SJCRH30 (cell line): ENCODE data around the gene KRTAP10-3. TPM values are rescaled to one million over a fixed set of nuclear protein-coding genes. Genes with fewer than 3 reads are reported as not detected.
"Not testable (repeated sequence)": the region's sequence is repeated elsewhere in the genome, so short reads cannot be mapped to it uniquely, and the experiment has no call there.

ENCODE experiments used
- DNase-seq, 2 experiments: peaks; one replicate each; pipeline ENCODE4 v3.0.0-alpha.2; 2015 to 2020
- H3K27ac ChIP-seq: fragments of 250-450 bp; sonication (Bioruptor Pico); 2 replicates; pipeline ENCODE4 v1.5.1; 2020; ENCODE audit warnings: mild to moderate bottlenecking, moderate library complexity
- H3K27me3 ChIP-seq: fragments of 250-450 bp; sonication (Bioruptor Pico); 2 replicates; pipeline ENCODE4 v1.5.1; 2020; ENCODE audit warnings: mild to moderate bottlenecking, moderate library complexity
- H3K36me3 ChIP-seq: fragments of 250-450 bp; sonication (Bioruptor Pico); 2 replicates; pipeline ENCODE4 v1.5.1; 2020; ENCODE audit warnings: mild to moderate bottlenecking, moderate library complexity
- H3K4me1 ChIP-seq: fragments of 250-450 bp; sonication (Bioruptor Pico); 2 replicates; pipeline ENCODE4 v1.5.1; 2020; ENCODE audit warnings: mild to moderate bottlenecking, moderate library complexity
- H3K4me3 ChIP-seq: fragments of 250-450 bp; sonication (Bioruptor Pico); 2 replicates; pipeline ENCODE4 v1.5.1; 2020; ENCODE audit warnings: mild to moderate bottlenecking, moderate library complexity
- H3K9me3 ChIP-seq: fragments of 250-450 bp; sonication (Bioruptor Pico); replicated peaks from 2 replicates; pipeline ENCODE4 v1.5.1; 2020; ENCODE audit warnings: mild to moderate bottlenecking, moderate library complexity
- total RNA-seq: library from RNA; depleted of rRNA; stranded (reverse); fragments of >200 nt; shearing (Covaris generic); gene quantifications from 2 replicates; pipeline ENCODE4 v1.2.3, GENCODE V29; 2014; rRNA removed

Gene KRTAP10-3
- total RNA-seq = not detected in 2 replicates

DNA sequence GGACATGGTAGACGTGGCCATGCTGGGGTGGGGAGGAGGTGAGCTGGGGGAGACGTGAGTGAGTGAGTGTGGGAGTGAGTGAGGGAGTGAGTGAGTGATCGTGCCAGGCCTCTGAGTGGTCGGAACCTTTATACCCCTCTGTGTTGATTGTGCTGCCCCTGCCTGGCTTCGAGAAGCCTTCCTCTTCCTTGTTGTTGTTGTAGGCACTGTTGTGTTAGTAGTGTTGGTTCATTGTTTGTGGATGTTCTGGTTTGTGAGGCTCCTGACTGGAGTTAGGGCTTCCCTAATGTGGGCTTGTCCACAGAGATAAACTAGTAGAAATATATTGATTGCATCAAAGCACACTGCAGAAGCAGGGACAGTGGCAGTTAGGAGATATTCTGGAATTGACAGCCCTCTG is at the start of gene KRTAP10-3:
Gene KRTAP10-3, minus strand, starts transcription at position 101 of the 400 bp plus-strand sequence. Its CDS starts 80 bp downstream, at position 21.
- no peak within 1 kb of the TSS for H3K27ac ChIP-seq
- H3K4me1 ChIP-seq = no peaks in the 10 kb centered on the region
- no peaks in the 10 kb centered on the region for H3K9me3 ChIP-seq
- 0 out of 2 replicates have a peak, but pooled peaks cover 3% of the 10 kb centered on the region for H3K27me3 ChIP-seq
- no peak within 1 kb of the TSS for H3K4me3 ChIP-seq
- DNase-seq = no peak
- H3K36me3 ChIP-seq = no peaks in the 10 kb centered on the region

DNA sequence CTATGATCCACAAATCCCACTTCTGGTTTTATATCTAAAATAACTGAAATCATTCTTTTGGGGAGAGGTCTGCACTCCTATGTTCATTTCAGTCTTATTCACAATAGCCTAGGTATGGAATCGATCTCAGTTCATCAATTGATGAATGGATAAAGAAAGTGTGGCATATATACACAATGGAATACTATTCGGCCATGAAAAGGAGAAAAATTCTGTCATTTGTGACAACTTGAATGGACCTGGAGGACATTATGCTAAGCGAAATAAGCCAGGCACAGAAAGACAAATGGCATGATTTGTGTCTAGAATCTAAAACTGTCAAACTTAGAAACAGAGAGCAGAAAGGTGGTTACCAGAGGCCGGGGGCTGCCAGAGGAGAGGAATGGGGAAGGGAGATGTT is 47.9 kb upstream of the KRTAP10-3 start:
- Histone ChIP-seq H3K4me3 (no peak overlapping the region), H3K9me3 (no peaks in the 10 kb centered on the region; the same call in 1 of the 2 replicates), H3K27ac (no peak overlapping the region), H3K4me1 (no peaks in the 10 kb centered on the region), H3K27me3 (no peaks in the 10 kb centered on the region), H3K36me3 (no peaks in the 10 kb centered on the region)
- DNase-seq = no peak

GRCh38 chr21:44603911-44604310 is 45.3 kb upstream of the KRTAP10-3 start:
- DNase-seq = no peak
- no peaks in the 10 kb centered on the region for H3K36me3 ChIP-seq
- no peaks in the 10 kb centered on the region for H3K4me1 ChIP-seq
- H3K27ac ChIP-seq = no peak overlapping the region
- no peaks in the 10 kb centered on the region for H3K9me3 ChIP-seq
- no peaks in the 10 kb centered on the region for H3K27me3 ChIP-seq
- no peak overlapping the region for H3K4me3 ChIP-seq

DNA sequence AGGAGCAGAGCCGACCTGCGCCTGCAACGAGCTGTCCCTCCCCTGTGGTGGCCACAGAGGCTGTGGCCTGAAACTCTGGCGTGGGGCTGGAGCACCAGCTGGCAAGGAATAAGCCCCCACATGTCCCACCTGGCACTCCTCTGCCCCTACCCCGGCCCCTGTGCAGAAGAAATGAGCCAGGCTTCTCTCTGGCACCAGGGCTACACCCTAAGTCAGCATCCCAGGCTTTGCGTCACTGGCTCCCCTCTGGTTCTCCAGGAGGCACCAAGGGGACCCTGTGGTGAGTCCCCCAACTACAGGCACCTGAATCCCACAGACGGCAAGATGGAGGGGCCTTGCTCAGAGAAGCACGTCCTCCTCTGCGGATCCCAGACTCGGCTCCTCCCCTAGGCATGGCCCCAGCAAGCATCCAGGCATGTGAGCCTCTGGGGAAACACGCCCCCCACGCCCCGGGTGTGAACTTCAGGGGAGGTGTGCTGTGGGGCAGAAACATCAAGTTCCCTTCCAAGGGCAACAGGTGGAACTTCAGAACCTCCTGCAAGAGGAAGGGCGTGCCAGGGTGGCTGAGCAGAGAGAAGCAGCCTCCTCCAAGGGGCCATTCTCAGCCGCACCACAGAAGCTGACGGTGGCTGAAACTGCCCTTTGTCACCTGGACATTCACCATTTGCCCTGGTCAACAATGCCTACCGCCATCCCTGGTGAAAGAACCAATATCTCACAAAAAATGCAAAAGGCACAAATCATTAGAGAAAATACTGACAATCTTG is 44.7 kb upstream of the KRTAP10-3 start:
- no peak for DNase-seq

GRCh38 chr21:44602463-44602850 is 43.9 kb upstream of the KRTAP10-3 start:
- Histone ChIP-seq H3K36me3 (no peaks in the 10 kb centered on the region), H3K4me1 (no peaks in the 10 kb centered on the region), H3K27me3 (no peaks in the 10 kb centered on the region), H3K9me3 (no peaks in the 10 kb centered on the region), H3K4me3 (no peak overlapping the region), H3K27ac (no peak overlapping the region)
- DNase-seq = no peak

More for the DNA sequence above, 44.7 kb upstream of the KRTAP10-3 start:
- Histone ChIP-seq H3K27me3 (no peaks in the 10 kb centered on the region), H3K36me3 (no peaks in the 10 kb centered on the region), H3K4me3 (no peak overlapping the region), H3K27ac (no peak overlapping the region), H3K9me3 (no peaks in the 10 kb centered on the region), H3K4me1 (no peaks in the 10 kb centered on the region)

DNA sequence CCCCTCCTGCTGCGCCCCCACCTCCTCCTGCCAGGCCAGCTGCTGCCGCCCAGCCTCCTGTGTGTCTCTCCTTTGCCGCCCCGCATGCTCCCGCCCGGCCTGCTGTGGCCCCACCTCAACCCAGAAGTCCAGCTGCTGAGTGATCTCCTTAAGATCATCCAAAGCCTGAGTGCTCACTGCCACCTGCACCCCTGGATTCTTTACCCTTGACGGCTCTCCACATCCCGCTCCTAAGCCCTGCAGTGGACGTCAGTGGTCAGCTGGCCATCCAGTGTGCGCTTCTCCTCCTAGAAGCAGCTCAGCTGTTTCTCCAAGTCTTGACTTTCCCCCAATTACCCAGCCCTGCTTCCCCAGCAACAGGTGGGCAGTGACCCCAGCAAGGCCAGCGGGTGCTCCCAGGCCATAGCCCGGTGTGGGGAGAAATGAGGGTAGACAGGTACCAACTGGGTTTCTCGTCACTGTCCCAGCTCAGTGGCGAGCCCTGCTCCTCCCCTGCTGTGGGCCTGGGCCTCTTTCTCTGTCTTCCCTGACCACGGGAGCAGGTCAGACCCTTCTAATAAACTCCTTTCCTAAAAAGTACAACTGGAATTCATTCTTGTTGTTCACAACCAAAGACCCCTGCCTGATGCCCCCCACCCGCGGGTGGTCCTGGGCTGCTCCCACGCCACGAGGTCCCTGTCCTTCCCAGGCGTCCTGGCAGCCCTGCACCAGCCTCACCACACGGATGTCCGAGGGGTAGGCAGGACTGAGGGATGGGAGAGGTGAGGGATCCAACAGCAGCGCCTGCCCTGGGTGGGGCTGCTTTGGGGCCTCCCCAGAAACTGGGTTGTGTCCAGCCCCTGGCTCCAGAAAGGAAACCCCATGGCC is 43.2 kb upstream of the KRTAP10-3 start:
- Histone ChIP-seq H3K36me3 (no peaks in the 10 kb centered on the region), H3K27me3 (no peaks in the 10 kb centered on the region), H3K4me1 (no peaks in the 10 kb centered on the region), H3K27ac (no peak overlapping the region), H3K4me3 (no peak overlapping the region), H3K9me3 (no peaks in the 10 kb centered on the region)
- no peak for DNase-seq

DNA sequence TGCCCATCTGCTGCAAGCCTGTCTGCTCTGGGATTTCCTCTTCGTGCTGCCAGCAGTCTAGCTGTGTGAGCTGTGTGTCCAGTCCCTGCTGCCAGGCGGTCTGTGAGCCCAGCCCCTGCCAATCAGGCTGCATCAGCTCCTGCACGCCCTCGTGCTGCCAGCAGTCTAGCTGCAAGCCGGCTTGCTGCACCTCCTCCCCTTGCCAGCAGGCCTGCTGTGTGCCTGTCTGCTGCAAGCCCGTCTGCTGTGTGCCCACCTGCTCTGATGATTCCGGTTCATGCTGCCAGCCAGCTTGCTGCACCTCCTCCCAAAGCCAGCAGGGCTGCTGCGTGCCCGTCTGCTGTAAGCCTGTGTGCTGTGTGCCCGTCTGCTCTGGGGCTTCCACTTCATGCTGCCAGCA is 42.5 kb upstream of the KRTAP10-3 start:
- H3K36me3 ChIP-seq, H3K27me3 ChIP-seq: not testable (repeated sequence)

GRCh38 chr21:44600118-44600978 is 41.8 kb upstream of the KRTAP10-3 start, which contains the start of gene KRTAP10-7:
TSS of gene KRTAP10-7 (plus strand) at chr21:44600597. CDS start at chr21:44600622, 25 bp downstream.
- H3K27me3 ChIP-seq, H3K4me1 ChIP-seq, H3K9me3 ChIP-seq, DNase-seq, H3K27ac ChIP-seq, H3K36me3 ChIP-seq, H3K4me3 ChIP-seq: not testable (repeated sequence)

More for the DNA sequence above, 42.5 kb upstream of the KRTAP10-3 start:
- H3K27ac ChIP-seq, H3K9me3 ChIP-seq, H3K4me1 ChIP-seq, DNase-seq, H3K4me3 ChIP-seq: not testable (repeated sequence)

DNA sequence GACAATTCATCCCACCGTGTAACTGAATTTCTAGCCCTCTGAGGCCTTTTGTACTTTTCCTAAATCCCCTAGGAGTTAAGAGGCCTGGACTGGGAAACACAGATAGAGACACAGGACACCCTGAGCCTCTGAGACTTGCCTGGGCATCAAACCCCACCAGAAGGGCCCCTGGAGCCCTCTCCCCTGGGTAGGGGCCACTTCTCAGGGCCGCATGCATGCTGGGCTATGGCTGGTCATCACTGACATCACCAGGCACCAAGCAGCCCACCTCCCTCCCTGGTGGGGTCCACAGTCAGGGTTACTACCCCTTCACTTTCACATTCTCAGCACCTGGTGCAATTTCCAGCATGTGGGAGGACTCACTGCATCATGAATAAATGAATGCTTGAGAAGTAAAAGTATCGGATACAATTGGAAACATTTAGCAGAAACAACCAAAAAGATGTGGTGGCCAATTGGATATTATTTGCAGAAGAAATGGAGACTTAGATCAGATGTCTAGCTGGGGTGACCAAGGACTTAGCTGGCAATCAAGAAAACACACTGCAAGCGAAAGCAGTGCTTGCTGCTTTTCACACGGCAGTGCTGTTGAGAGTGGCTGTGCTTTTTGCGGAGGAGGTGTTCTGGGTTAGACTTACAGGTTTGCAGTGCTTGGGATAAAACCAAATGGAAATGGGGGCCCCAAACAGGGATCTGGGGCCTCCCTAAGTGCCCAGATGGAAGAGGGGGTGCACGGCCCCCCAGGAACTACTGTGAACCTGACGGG is 40.9 kb upstream of the KRTAP10-3 start:
- no peak overlapping the region for H3K27ac ChIP-seq
- H3K9me3 ChIP-seq = no peaks in the 10 kb centered on the region
- H3K27me3 ChIP-seq = no peaks in the 10 kb centered on the region
- no peaks in the 10 kb centered on the region for H3K4me1 ChIP-seq
- no peak overlapping the region for H3K4me3 ChIP-seq
- H3K36me3 ChIP-seq = no peaks in the 10 kb centered on the region
- DNase-seq = no peak

- H3K27me3 ChIP-seq = no peaks in the 10 kb centered on the region
- no peak overlapping the region for H3K27ac ChIP-seq
- DNase-seq = no peak
Measured at GRCh38 chr21:44598061-44598460, 39.5 kb upstream of the KRTAP10-3 start.

GRCh38 chr21:44596068-44596725 is 37.6 kb upstream of the KRTAP10-3 start:
- Histone ChIP-seq H3K27me3 (no peaks in the 10 kb centered on the region), H3K4me1 (peaks cover 6% of the 10 kb centered on the region), H3K4me3 (no peak overlapping the region), H3K9me3 (no peaks in the 10 kb centered on the region), H3K27ac (no peak overlapping the region), H3K36me3 (no peaks in the 10 kb centered on the region)
- DNase-seq = no peak

More at GRCh38 chr21:44598061-44598460, 39.5 kb upstream of the KRTAP10-3 start:
- Histone ChIP-seq H3K9me3 (no peaks in the 10 kb centered on the region), H3K36me3 (no peaks in the 10 kb centered on the region), H3K4me1 (peaks cover 6% of the 10 kb centered on the region), H3K4me3 (no peak overlapping the region)

DNA sequence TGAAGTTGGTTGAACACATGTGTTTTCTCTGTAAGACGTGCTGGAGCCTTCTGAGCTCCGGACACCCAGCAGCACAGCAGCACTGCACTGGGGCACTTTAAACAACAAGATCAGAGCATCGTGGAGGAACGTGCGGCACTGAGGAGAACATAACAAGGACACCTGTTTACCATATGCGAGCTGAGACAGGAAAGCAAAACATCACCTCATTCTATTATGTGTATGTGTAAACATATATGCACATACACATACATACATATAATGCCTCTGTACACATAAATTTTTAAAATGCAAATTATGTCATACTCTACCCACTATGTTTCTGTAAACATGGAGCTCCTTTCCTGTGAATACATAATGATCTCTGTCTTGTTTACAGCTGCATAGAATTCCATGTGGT is 36.9 kb upstream of the KRTAP10-3 start:
- no peak overlapping the region for H3K4me3 ChIP-seq
- no peak for DNase-seq
- no peak overlapping the region for H3K27ac ChIP-seq
- H3K36me3 ChIP-seq = no peaks in the 10 kb centered on the region
- H3K9me3 ChIP-seq = no peaks in the 10 kb centered on the region
- H3K27me3 ChIP-seq = no peaks in the 10 kb centered on the region
- peaks cover 6% of the 10 kb centered on the region for H3K4me1 ChIP-seq

DNA sequence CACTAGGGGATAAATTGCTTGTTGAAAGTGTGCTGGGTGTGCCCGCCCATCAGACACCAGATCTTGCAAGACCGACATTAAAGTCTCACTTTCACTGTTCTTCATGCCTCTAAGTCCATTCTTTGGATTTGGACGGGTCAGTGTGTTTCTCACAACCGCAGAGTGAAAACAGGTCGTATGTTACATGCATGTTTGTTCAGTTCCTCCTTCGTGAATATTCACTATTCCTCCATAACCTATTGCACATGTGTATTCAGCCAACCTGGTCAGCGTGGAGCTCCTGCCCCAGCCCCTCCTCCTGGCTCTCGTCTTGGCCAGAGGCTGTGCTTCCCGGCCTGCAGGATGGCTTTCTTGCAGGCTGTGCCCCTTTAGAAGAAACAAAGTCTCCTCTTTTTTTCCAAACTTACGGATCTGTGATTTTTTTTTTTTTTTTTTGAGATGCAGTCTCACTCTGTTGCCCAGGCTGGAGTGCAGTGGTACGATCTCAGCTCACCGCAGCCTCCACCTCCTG is 35.9 kb upstream of the KRTAP10-3 start:
- no peaks in the 10 kb centered on the region for H3K36me3 ChIP-seq
- no peak for DNase-seq
- no peaks in the 10 kb centered on the region for H3K9me3 ChIP-seq
- H3K4me3 ChIP-seq = no peak overlapping the region
- H3K27me3 ChIP-seq = no peaks in the 10 kb centered on the region
- no peak overlapping the region for H3K27ac ChIP-seq
- H3K4me1 ChIP-seq = peaks cover 6% of the 10 kb centered on the region
